ENCODE data around the gene EMID1.

The EMID1 gene

GRCh38 chr22:29260601-29261315 is 55.1 kb downstream of the EMID1 start:
- no peak for DNase-seq (ENCODE audit: low read depth)

- no peak for DNase-seq (ENCODE audit: low read depth)
Observed at GRCh38 chr22:29263791-29264276, 58.1 kb downstream of the EMID1 start.

GRCh38 chr22:29265305-29265704 is 59.6 kb downstream of the EMID1 start:
- no peak for DNase-seq (ENCODE audit: low read depth)

- DNase-seq (ENCODE audit: low read depth): peak; percentile 19
Observed at GRCh38 chr22:29265929-29266328, 60.2 kb downstream of the EMID1 start.

GRCh38 chr22:29266564-29267461 is 61.1 kb downstream of the EMID1 start:
- peak; percentile 63 for DNase-seq (ENCODE audit: low read depth)

DNA sequence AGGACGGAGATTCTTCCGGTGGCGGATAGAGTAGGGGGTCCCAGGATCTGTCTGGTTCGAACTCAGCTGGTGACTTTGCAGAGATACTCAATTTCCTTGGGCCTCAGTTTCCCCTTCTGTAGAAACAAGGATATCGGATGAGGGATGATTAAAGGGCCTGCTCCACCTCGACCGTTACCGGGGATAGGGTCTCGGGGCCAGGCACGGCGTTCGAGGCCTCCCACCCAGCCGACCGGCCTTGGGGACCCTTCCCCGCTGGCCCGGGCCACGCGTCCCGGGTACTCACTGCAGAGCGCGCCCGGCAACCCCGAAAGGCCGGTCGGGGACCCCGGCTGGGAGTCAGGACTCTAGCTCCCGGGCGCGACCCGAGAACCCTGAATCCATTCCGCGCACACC is 61.8 kb downstream of the EMID1 start:
- DNase-seq (ENCODE audit: low read depth): no peak

DNA sequence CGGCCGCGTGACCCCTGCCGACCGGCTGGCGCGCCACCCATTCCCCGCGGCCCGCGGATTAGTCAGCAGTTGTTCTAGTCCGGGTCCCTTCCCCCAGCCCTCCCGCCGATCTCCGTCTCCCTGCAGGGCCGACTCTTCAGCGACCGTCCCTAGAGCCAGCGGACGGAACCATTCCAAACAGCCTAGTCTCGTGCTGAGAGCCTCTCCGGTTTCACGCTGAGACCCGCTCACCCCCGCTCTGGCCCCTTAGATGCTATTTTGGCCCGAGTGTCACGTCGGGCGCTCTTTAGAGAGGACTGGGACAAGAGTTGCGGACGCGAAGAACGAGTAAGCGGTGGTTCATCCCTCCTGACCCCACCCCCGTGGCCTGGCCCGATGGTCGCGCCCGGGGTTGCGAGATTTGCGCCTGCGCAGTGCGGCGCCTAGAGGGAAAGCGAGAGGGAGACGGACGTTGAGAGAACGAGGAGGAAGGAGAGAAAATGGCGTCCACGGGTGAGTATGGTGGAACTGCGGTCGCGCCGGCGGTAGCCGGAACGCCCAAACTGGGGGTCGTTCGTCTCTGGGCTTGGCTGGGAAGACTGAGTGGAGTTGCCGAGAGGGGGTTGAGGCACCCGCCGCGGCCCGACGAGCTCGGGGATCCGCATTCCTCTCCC is 62.3 kb downstream of the EMID1 start, which contains the start of the genes EWSR1 and RHBDD3:
Gene EWSR1 (plus strand): TSS at position 411 of the 653 bp plus-strand sequence. CDS start 69 bp downstream, at position 480.
Gene RHBDD3 (minus strand): TSS at position 124 of the 653 bp plus-strand sequence. CDS start 2,355 bp downstream, outside the sequence.
- peak; percentile 96 for DNase-seq (ENCODE audit: low read depth)

DNA sequence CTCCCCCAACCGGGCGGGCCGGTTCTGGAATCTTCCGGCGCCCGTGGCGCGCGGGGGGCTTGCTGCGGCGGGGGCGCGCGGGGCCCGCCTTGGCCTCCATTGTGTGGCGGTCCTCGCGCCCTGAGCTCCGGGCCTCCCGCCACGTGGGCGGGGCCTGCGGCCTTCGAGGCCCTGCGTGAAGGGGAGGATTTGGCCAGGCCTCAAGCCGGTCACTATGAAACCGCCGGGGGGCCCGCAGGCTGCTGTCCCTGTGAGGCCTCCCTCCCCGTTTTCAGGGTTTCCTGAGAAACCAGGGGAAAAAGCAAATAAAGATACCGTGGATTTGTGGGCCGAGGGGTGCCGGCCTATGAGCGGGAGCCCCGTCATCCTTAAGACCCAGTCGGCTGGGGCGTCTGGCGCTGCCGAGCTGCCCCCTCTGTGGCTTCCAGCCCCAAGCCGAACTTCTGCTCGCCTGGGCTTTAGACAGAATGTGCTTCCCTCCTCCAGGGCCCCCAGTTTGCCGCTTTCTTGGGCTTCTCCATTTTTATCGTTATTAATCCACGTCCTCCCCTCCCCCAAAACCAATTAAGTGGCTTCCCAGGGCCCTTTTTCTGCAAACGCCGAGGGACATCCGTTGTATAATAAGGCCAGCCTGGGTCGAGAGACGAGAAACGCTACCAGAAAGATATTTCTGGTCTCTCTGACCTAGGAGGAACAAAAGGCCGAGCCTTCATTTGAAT is 63.0 kb downstream of the EMID1 start:
- peak; percentile 73 for DNase-seq (ENCODE audit: low read depth)

- no peak for DNase-seq (ENCODE audit: low read depth)
Observed at GRCh38 chr22:29269230-29269604, 63.5 kb downstream of the EMID1 start.

DNA sequence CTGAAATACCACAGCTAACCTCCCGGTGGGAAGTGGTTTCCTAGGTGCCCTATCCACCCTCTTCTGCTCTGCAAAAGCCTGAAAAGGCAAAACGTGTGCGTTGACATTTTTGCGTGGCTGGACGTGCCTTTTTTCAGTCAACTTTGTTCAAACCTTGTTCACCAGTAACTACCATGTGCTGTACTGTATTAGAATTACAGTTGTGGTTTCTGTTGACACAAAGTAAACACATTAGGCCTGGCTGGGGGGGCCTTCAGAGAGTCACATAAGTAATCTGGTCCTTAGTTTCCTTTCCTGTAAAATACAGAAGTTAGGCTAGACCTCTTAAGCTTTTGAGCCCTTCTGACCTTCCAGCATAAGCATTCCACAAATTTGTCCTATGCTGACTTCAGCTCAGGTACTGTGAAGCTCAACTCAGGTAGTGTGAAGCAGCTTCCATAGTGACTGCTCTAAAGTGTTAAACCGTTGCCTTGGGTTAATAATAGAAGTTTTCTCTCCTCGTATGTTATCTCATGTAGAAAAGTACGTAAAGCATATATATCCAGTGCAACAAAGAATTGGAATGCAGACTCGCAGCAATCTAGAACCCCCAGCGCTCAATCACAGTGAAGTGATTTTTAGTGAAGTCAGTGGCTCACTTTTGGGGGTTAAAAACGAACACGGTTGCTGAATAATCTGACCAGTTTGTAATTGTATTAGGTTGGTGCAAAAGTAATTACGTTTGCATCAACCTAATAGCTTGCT is 64.2 kb downstream of the EMID1 start:
- peak; percentile 36 for DNase-seq (ENCODE audit: low read depth)

DNA sequence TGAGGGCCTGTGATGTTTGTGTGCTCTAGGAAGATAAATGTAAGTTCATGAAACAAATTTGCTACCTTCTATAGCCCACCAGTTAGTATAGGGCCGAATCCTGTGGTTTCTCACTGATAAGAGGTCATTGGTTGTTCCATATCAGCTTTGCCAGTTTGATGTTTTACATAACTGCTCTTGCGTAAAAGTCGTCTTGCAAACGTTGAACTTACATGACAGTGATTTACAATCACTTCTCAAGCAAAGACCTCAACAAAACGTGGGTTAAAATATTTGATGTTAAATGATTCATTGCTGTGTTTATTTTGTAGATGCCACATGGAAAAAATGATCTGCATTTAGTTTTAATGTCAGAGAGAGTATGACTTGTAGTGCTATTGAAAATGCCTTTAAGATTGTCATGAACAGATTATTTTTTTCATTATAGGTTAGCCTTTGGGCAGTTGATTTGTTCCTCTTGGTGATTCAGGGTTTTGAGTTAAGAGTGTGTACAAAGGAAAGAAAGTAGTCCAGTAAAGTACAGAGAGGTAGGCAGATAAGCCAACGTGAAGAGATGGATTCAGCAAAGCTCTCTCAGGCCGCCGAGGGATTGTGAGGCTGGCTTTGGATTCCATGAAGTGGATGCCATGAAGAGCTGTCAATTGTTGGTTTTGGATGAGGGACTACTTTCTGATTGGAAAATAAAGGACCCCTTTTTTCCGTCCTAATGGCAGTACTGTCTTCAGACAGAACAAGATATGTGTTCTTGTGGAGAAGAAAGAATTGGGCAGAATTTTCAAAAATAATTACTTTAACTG is 65.0 kb downstream of the EMID1 start:
- DNase-seq (ENCODE audit: low read depth): peak; percentile 83

DNA sequence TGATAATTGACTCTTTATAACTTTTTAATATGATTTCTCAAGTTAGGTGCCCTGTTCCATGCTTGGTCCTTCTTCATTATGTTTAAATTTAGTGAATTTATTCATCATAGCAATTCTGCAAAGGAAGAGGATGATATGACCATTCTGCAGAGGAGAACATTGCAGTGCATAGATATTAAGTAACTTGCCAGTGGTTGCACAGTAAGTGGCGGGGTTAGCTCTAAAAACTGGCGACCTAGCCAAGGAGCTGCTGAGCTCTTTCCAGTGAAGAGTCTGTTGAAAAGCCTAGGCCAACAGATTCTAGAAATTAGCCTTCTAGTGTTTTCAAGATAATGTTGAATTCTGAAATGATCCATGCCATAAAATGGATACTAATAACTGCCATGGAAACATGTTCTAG is 66.9 kb downstream of the EMID1 start:
- DNase-seq (ENCODE audit: low read depth): no peak

DNA sequence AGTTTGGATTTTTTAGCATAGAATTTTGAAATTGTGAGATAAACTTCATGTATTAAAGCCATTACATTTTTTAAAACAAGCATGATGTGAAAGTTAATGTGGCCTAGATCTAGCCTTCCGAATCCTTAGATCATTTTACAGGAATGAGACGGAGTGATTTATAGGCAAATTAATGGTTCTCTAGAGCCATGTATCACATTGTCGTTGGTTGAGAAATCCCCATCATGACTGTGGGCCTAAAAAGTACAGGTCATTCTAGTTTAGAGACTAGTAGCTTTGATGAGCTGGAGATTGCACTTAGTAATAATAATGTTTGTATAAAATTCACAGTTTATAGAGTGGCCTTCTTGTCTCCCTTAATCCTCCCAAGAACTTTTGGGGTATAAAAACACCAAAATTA is 69.5 kb downstream of the EMID1 start:
- DNase-seq (ENCODE audit: low read depth): no peak

GRCh38 chr22:29275819-29276565 is 70.3 kb downstream of the EMID1 start:
- DNase-seq (ENCODE audit: low read depth): no peak

GRCh38 chr22:29277927-29278326 is 72.2 kb downstream of the EMID1 start:
- no peak for DNase-seq (ENCODE audit: low read depth)

GRCh38 chr22:29284196-29284595 is 78.5 kb downstream of the EMID1 start:
- DNase-seq (ENCODE audit: low read depth): no peak

DNA sequence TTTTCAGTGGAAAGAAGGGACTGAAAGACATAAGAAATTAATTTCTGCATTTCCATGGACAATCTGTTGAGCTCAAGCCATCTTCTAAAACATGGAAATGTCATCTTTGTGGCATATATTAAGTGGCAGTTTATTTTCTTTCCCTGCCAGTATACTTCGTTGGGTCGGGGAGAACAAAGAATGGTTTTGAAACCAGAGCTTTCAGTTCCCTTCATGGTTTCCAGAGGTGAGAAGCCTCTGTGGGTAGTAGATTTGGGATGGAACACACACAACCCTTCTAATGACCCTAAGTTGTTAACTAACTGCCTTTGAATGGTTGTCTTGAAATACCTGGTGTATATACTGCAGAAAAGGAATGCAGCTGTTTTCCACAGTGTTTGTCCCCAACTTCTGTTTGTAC is 83.1 kb downstream of the EMID1 start:
- no peak for DNase-seq (ENCODE audit: low read depth)

GRCh38 chr22:29290061-29290460 is 84.4 kb downstream of the EMID1 start:
- no peak for DNase-seq (ENCODE audit: low read depth)

DNA sequence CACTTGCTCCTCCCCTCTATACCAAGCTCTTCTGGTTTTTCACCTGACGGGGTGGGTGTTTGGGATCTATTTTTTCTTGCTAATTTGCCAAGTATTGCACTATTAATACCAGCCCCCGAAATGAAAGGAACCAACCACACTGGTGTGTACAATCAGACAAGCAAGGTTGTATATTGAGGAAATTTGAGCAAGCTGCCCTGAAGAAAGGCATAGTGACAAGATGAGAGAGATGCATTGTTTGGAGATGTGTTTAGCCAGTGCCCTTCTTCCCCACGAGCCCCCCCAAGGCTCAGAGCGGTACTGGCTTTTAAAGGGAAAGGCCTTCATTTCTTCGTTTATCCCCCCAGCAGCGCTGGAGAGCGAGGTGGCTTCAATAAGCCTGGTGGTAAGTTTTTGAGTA is 85.5 kb downstream of the EMID1 start:
- DNase-seq (ENCODE audit: low read depth): no peak

Measured in EH (cell line).